ENCODE data around the gene LPO. TPM values are rescaled to one million over a fixed set of nuclear protein-coding genes. Genes with fewer than 3 reads are reported as not detected.

Gene LPO
- total and polyA plus RNA-seq, 10 of the 15 experiments (the other 5 are each of a cell fraction or from before 2014, with no cell fraction given), result 0.03 to 0.11 (median 0.06) TPM; not detected in 7

DNA sequence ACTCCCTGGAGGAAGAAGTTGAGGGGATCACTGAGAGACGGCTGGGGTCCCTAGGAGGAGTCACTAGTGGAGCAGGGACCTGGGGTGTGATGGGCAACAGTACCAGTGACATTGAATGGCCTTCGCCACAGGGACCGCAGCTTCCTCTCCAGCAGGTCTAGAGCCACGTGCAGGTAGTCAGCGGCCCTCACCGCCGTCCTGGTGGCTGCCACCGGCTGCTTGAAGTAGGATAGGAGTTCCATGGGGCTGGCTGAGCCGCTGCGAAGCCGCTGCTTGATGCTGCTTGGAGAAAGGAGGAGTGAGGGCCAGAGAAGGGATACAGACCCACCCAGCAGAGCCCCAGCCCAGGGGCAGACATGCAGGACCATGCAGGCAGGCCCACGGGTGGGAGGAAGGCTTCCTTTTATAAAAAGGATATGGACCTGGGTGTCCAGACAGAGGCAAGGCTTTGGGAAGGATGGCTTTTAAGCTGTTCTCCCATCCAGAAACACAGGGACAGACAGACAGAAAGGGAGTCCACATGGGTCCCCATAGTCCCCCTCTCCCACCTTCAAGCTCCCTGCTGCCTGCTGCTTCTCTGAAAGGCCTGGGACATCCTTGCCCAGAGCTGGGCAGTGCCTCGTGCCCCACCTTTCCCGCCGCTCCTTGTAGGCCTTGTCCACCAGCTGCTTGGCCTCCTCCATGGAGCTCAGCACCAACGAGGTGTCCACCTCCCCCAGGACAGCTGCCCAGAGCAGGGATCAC, 41.5 kb downstream of the LPO start (continued):
- no peak for TF ChIP-seq SMAD1 (IDR thresholded peaks at IDR 0.05; ENCODE audit: low read depth, partially characterized antibody)
- TF ChIP-seq ATF3 (IDR thresholded peaks at IDR 0.05; ENCODE audit: borderline replicate concordance, extremely low read depth, low read depth, low read length), result no peak
- TF ChIP-seq MXI1 (IDR thresholded peaks at IDR 0.05; ENCODE audit: low read depth, low read length), result no peak

- Histone ChIP-seq H3K36me3 (ENCODE audit: control insufficient read depth in 2 of 2, insufficient read depth in 2 of 2, low read length in 1 of 2) (no peaks in the 10 kb centered on the region), H3K4me1 (ENCODE audit: control insufficient read depth, insufficient read depth, low read length) (no peaks in the 10 kb centered on the region), H3K4me2 (ENCODE audit: control insufficient read depth, insufficient read depth) (no peak within 1 kb of the TSS), H3K79me2 (ENCODE audit: control insufficient read depth, insufficient read depth, low read length) (no peaks in the 10 kb centered on the region), H3K9ac (ENCODE audit: control insufficient read depth, insufficient read depth, low read length) (no peak within 1 kb of the TSS), H3K9me3 (replicated peaks; ENCODE audit: control insufficient read depth, insufficient read depth, low read length) (no peaks in the 10 kb centered on the region), H4K20me1 (ENCODE audit: control insufficient read depth, insufficient read depth) (no peaks in the 10 kb centered on the region), H3K27ac (ENCODE audit: control insufficient read depth, insufficient read depth) (no peak within 1 kb of the TSS), H3K4me3 (no peak within 1 kb of the TSS), H3K27me3 (replicated peaks in 1 of 2; ENCODE audit: control insufficient read depth in 2 of 2, insufficient read depth in 2 of 2, low read length in 1 of 2) (no peaks in the 10 kb centered on the region; a peak in 1 of 4 replicates), H2AFZ (ENCODE audit: control insufficient read depth, low read depth, low read length) (no peak within 1 kb of the TSS)
- FAIRE-seq (no peak), DNase-seq (ENCODE audit: low read depth, low spot score) (no peak), ATAC-seq (no peak)
- ChIA-PET RAD21 (ENCODE audit: unreplicated experiment) (no interaction called here), CTCF (interaction anchor here (1.0 kb wide), 1 partner anchor 31 kb away, joined by 4 read pairs; no protein-coding TSS in a partner anchor), POLR2A (no interaction called here), SMC1A (ENCODE audit: uncharacterized antibody, unreplicated experiment) (interaction anchor here (0.9 to 1.5 kb wide), 2 partner anchors 64 to 167 kb away, joined by 3 to 4 read pairs; no protein-coding TSS in a partner anchor)
- intact Hi-C loops (cut with micrococcal nuclease; ENCODE audit: unreplicated experiment) (no loop called here), in situ Hi-C loops (cut with MboI) (no loop called here)
- 46% methylated on average over 5 of the region's 5 CpGs for whole genome bisulfite sequencing (ENCODE audit: insufficient coverage, insufficient replicate concordance, low lambda C conversion rate, missing lambda C conversion rate)
- no TSS peak for BruUV-seq (replicated peaks)
- TF ChIP-seq MTA3 (IDR thresholded peaks at IDR 0.05; ENCODE audit: borderline replicate concordance, low read length), result no peak
- no peak for TF ChIP-seq KLF5 (IDR thresholded peaks at IDR 0.05; ENCODE audit: partially characterized antibody)
- TF ChIP-seq HCFC1 (IDR thresholded peaks at IDR 0.05; ENCODE audit: low read length), result no peak
- no peak for TF ChIP-seq TCF7 (IDR thresholded peaks at IDR 0.05; ENCODE audit: borderline replicate concordance)
- no peak for TF ChIP-seq NR2C1 (IDR thresholded peaks at IDR 0.05)
- TF ChIP-seq ATF7 (IDR thresholded peaks at IDR 0.05; ENCODE audit: low read depth), result no peak
- TF ChIP-seq CHD1 (IDR thresholded peaks at IDR 0.05; ENCODE audit: low read depth, low read length), result no peak
- TF ChIP-seq RAD51 (IDR thresholded peaks at IDR 0.05), result no peak
Observed at GRCh38 chr17:58280480-58281217, 42.3 kb downstream of the LPO start, which contains the start of gene MPO. MPO (minus strand) TSS chr17:58280935; CDS start chr17:58280758, 177 bp downstream.

Measured in GM12878 (cell line).